Neural cell (in vitro differentiated cells): ENCODE results near the gene KIF4A. TPM values are rescaled to one million over a fixed set of nuclear protein-coding genes. Genes with fewer than 3 reads are reported as not detected.

ENCODE experiments used
- H2AFZ ChIP-seq: fragments of 200-600, 300-800 bp; sonication (generic), shearing (Covaris generic); 2 replicates; pipeline ENCODE4 v1.6.0; 2014; ENCODE audit warnings: low read depth, mild to moderate bottlenecking, antibody characterized with exemption, low read length, moderate library complexity
- H3F3A ChIP-seq: fragments of 200-600 bp; shearing (Covaris generic); 2 replicates; pipeline ENCODE4 v1.6.1; 2016; ENCODE audit warnings: mild to moderate bottlenecking, moderate library complexity, mixed read lengths, antibody characterized with exemption, low read length; ENCODE audit not compliant: insufficient read depth, poor library complexity, severe bottlenecking
- H3K27ac ChIP-seq: fragments of 200-600, 300-800 bp; sonication (generic), shearing (Covaris generic); 2 replicates; pipeline ENCODE4 v1.5.1; 2014; ENCODE audit warnings: mild to moderate bottlenecking, low read length, moderate library complexity
- H3K27me3 ChIP-seq: fragments of 300-800, 200-600 bp; sonication (generic), shearing (Covaris generic); 2 replicates; pipeline ENCODE4 v1.6.0; 2014; ENCODE audit warnings: mild to moderate bottlenecking, low read depth, low read length, moderate library complexity; ENCODE audit not compliant: insufficient read depth
- H3K36me3 ChIP-seq: fragments of 300-800, 200-600 bp; sonication (generic), shearing (Covaris generic); 2 replicates; pipeline ENCODE4 v1.5.1; 2014; ENCODE audit warnings: mild to moderate bottlenecking, antibody characterized with exemption, low read length, moderate library complexity; ENCODE audit not compliant: insufficient read depth
- H3K4me2 ChIP-seq: fragments of 300-800, 200-600 bp; sonication (generic), shearing (Covaris generic); 2 replicates; pipeline ENCODE4 v1.6.0; 2014; ENCODE audit warnings: mild to moderate bottlenecking, low read length
- H3K4me3 ChIP-seq: fragments of 300-800, 200-600 bp; sonication (generic), shearing (Covaris generic); 2 replicates; pipeline ENCODE4 v1.5.1; 2014; ENCODE audit warnings: mild to moderate bottlenecking, low read length, moderate library complexity
- H3K79me2 ChIP-seq: fragments of 200-600 bp; shearing (Covaris generic); replicated peaks from 2 replicates; pipeline ENCODE4 v1.6.0; 2014; ENCODE audit warnings: mild to moderate bottlenecking, low read length, moderate library complexity; ENCODE audit not compliant: insufficient read depth
- H3K9ac ChIP-seq: fragments of 300-800, 200-600 bp; sonication (generic), shearing (Covaris generic); 2 replicates; pipeline ENCODE4 v1.6.1; 2016; ENCODE audit warnings: mild to moderate bottlenecking, low read length, mixed read lengths
- H3K9me2 ChIP-seq: fragments of 200-600 bp; shearing (Covaris generic); 2 replicates; pipeline ENCODE4 v1.6.1; 2016; ENCODE audit warnings: mild to moderate bottlenecking, low read length, mixed read lengths; ENCODE audit not compliant: insufficient read depth
- H3K9me3 ChIP-seq: fragments of 200-600, 300-800 bp; sonication (generic), shearing (Covaris generic); 2 replicates; pipeline ENCODE4 v1.6.1; 2016; ENCODE audit warnings: mild to moderate bottlenecking, mixed run types, low read length, moderate library complexity, mixed read lengths
- H4K20me1 ChIP-seq: fragments of 200-600 bp; shearing (Covaris generic); 2 replicates; pipeline ENCODE4 v1.6.1; 2016; ENCODE audit warnings: mild to moderate bottlenecking, mixed run types; ENCODE audit not compliant: insufficient read depth
- EP300 ChIP-seq: fragments of 450-650 bp; conservative IDR thresholded peaks from 2 replicates; pipeline ENCODE4 v1.6.1; 2014; ENCODE audit warnings: antibody characterized with exemption, mild to moderate bottlenecking, moderate library complexity; ENCODE audit not compliant: poor library complexity, severe bottlenecking
- EZH2 ChIP-seq: fragments of 200-600, 300-800 bp; shearing (Covaris generic), sonication (generic); IDR thresholded peaks from 2 replicates; pipeline ENCODE4 v1.6.1; 2014; ENCODE audit warnings: antibody characterized with exemption, low read length, borderline replicate concordance, mild to moderate bottlenecking; ENCODE audit not compliant: insufficient read depth, poor library complexity, severe bottlenecking
- MXI1 ChIP-seq: fragments of 450-650 bp; conservative IDR thresholded peaks from 2 replicates; pipeline ENCODE4 v1.6.1; 2014; ENCODE audit warnings: antibody characterized with exemption, mild to moderate bottlenecking; ENCODE audit not compliant: poor library complexity, severe bottlenecking
- POLR2AphosphoS5 ChIP-seq: IDR thresholded peaks from 2 replicates; pipeline ENCODE4 v1.6.1; 2012
- RAD21 ChIP-seq: fragments of 450-650 bp; conservative IDR thresholded peaks from 2 replicates; pipeline ENCODE4 v1.6.1; 2014; ENCODE audit warnings: antibody characterized with exemption, mild to moderate bottlenecking, moderate library complexity
- SMC3 ChIP-seq: fragments of 450-650 bp; conservative IDR thresholded peaks from 2 replicates; pipeline ENCODE4 v1.6.1; 2014; ENCODE audit warnings: antibody characterized with exemption, mild to moderate bottlenecking, moderate library complexity; ENCODE audit not compliant: poor library complexity
- TAF1 ChIP-seq: IDR thresholded peaks from 2 replicates; pipeline ENCODE4 v1.6.1; 2012; ENCODE audit warnings: low read depth
- polyA plus RNA-seq: library from polyadenylated mRNA; depleted of rRNA; stranded (reverse); fragments of >200 nt; gene quantifications from 2 replicates; pipeline ENCODE4 v1.2.3, GENCODE V29; 2014
- TF ChIP-seq, protein P1 (sequence below): fragments of 450-650 bp; IDR thresholded peaks from 2 replicates; pipeline ENCODE4 v1.5.1; 2014; ENCODE audit warnings: antibody characterized with exemption, mild to moderate bottlenecking, moderate library complexity; ENCODE audit not compliant: poor library complexity, severe bottlenecking
- TF ChIP-seq, protein P2 (sequence below): IDR thresholded peaks from 2 replicates; pipeline ENCODE4 v1.6.1; 2012; ENCODE audit warnings: borderline replicate concordance

Gene KIF4A
- polyA plus RNA-seq, 1 donor from 2014 or later = 1.1 TPM

DNA sequence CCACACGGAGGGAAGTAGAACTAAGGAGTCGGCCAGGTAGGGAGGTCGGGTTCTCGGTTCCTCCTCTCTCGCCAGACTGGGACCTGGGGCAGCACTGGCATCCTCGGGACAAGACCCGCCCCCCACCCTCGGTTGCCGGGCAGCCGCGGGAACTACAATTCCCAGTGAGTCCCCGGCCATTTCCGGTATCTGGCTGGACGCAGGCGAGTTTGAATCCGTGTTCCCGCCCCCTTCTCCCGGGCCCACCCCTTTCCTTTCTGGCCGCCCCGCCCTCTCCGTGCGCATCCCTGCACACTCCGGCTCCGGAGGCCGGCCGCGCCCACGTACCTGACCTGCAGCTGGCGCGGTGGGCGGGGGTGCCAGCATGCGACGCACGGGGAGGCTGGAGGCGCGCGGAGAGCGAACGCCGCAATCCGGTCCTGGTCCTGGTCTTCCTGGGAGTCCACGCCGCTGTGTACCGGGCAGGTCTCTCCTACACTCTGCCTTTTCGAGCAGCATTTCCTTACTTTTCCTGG, 144.5 kb downstream of the KIF4A start:
- Histone ChIP-seq H3K9me2 (no peaks in the 10 kb centered on the region), H3K79me2 (no peaks in the 10 kb centered on the region), H3K4me3 (peak overlapping the region; percentile 77), H4K20me1 (no peaks in the 10 kb centered on the region), H3K4me2 (peak overlapping the region; percentile 55), H3K9ac (peak overlapping the region; percentile 58), H2AFZ (peak overlapping the region; percentile 40), H3K27ac (peak overlapping the region; percentile 12), H3F3A (no peaks in the 10 kb centered on the region), H3K27me3 (no peaks in the 10 kb centered on the region), H3K9me3 (no peaks in the 10 kb centered on the region), H3K36me3 (no peaks in the 10 kb centered on the region)
- TF ChIP-seq MXI1 (peak; percentile 16), TAF1 (no peak), SMC3 (no peak), POLR2AphosphoS5 (peak; percentile 48), EZH2 (no peak)

DNA sequence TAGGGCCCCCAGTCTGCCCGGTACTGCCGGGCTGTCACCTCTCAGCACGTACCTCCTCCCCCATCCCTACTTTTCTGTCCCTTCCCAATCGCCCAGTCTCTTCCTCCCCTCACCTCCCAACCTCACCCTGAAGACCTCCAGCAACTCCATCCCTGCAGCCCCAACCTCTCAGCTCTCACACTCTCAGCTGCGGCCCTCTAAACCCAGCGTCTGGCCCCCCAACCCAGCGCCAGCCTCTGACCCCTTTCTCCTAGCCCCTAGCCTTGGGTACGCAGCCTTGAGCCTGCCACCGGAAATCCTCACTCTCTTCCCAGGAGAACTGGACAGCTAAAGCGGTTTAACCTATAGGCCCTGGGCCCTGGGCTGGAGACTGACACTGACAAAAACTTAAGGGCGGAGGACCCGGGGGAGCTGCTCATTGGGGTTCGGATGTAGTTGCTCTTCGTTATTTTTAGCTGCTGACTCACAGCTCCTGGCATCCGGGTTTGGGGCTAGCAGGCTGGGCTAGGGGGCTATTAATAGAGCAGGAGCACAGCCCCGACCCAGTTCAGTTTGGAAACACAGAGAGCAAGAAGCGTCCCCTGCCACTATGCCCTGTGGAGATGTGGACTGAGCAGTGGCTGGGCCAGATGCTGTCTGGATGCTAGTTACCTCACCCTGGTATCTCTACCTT, 145.1 kb downstream of the KIF4A start:
- Histone ChIP-seq H3F3A (no peaks in the 10 kb centered on the region), H3K4me3 (peak overlapping the region; percentile 77), H2AFZ (no peak overlapping the region), H3K36me3 (no peaks in the 10 kb centered on the region), H3K9ac (peak overlapping the region; percentile 58), H3K79me2 (no peaks in the 10 kb centered on the region), H4K20me1 (no peaks in the 10 kb centered on the region), H3K27ac (peak overlapping the region; percentile 12), H3K9me3 (no peaks in the 10 kb centered on the region), H3K9me2 (no peaks in the 10 kb centered on the region), H3K27me3 (no peaks in the 10 kb centered on the region), H3K4me2 (peak overlapping the region; percentile 35)
- TF ChIP-seq RAD21 = no peak
- no peak for TF ChIP-seq EZH2
- TF ChIP-seq, protein P1, sequence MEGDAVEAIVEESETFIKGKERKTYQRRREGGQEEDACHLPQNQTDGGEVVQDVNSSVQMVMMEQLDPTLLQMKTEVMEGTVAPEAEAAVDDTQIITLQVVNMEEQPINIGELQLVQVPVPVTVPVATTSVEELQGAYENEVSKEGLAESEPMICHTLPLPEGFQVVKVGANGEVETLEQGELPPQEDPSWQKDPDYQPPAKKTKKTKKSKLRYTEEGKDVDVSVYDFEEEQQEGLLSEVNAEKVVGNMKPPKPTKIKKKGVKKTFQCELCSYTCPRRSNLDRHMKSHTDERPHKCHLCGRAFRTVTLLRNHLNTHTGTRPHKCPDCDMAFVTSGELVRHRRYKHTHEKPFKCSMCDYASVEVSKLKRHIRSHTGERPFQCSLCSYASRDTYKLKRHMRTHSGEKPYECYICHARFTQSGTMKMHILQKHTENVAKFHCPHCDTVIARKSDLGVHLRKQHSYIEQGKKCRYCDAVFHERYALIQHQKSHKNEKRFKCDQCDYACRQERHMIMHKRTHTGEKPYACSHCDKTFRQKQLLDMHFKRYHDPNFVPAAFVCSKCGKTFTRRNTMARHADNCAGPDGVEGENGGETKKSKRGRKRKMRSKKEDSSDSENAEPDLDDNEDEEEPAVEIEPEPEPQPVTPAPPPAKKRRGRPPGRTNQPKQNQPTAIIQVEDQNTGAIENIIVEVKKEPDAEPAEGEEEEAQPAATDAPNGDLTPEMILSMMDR = no peak
- TF ChIP-seq, protein P2, sequence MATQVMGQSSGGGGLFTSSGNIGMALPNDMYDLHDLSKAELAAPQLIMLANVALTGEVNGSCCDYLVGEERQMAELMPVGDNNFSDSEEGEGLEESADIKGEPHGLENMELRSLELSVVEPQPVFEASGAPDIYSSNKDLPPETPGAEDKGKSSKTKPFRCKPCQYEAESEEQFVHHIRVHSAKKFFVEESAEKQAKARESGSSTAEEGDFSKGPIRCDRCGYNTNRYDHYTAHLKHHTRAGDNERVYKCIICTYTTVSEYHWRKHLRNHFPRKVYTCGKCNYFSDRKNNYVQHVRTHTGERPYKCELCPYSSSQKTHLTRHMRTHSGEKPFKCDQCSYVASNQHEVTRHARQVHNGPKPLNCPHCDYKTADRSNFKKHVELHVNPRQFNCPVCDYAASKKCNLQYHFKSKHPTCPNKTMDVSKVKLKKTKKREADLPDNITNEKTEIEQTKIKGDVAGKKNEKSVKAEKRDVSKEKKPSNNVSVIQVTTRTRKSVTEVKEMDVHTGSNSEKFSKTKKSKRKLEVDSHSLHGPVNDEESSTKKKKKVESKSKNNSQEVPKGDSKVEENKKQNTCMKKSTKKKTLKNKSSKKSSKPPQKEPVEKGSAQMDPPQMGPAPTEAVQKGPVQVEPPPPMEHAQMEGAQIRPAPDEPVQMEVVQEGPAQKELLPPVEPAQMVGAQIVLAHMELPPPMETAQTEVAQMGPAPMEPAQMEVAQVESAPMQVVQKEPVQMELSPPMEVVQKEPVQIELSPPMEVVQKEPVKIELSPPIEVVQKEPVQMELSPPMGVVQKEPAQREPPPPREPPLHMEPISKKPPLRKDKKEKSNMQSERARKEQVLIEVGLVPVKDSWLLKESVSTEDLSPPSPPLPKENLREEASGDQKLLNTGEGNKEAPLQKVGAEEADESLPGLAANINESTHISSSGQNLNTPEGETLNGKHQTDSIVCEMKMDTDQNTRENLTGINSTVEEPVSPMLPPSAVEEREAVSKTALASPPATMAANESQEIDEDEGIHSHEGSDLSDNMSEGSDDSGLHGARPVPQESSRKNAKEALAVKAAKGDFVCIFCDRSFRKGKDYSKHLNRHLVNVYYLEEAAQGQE = no peak
- TF ChIP-seq TAF1 = no peak
- no peak for TF ChIP-seq EP300
- TF ChIP-seq MXI1 = no peak
- TF ChIP-seq POLR2AphosphoS5 = no peak
- no peak for TF ChIP-seq SMC3
